ENCODE data around the gene CCNK. TPM values are rescaled to one million over a fixed set of nuclear protein-coding genes. Genes with fewer than 3 reads are reported as not detected.

Gene CCNK
- total RNA-seq, 4 donors from 2014 or later, result 14.5 to 42.6 (median 31.3) TPM

DNA sequence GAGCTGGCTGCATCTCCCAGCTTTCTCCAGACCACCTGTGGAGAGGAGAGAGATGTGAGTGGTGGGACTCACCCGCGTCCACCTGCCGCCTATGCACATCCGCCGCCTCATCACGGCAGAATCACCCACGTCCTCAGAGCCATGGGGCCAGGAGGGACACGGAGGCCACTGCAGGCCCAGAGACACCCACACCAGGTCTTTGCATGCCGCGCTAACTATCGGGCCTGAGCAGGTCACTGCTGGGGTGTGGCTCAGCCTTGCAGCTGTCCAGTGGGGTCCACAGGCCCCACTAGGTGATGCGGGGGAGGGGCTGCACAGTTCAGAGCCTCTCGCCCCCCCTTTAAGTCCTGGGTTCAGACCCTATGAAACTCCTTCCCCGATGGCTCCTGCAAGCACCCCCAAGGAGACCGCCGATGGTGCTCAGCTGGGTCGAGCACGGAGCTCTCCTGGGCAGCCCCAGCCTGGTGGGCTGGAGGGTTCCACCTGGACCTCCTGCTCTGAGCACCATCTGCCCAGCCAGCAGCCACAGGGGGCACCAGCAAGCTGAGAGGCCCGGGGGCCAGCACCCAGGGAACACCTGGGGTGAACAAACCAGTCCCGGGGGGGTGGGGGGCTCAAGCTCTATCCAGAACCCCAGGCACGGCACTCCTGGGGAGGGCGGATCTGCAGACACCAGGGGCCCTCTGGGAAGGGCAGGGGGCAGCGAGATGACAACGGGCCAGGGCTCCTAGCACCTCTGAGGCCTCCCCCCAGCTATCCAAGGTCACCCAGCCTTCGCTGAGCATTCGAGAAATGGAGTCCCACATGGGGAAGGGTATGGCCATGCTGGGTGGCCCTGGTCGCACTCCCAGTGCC is 34.3 kb downstream of the CCNK start:
- in situ Hi-C loops (cut with MboI; ENCODE audit: low pct_ligation_motif_present in 1 of 4, low pct_unique_long_range_greater_than_20kb in 1 of 4, low sequenced_read_pairs in 3 of 4), result loop anchor here in 2 of 4 donors (5.0 to 25.0 kb wide), 2 partner anchors 97 to 117 kb away; partner anchors contain the start of gene CCDC85C (in 1 of the 2)
- Histone ChIP-seq H3K4me1 (peaks cover 4 to 18% (median 10%) of the 10 kb centered on the region in 4 donors), H3K9me3 (no peaks in the 10 kb centered on the region), H3K27ac (no peak overlapping the region), H3K4me3 (no peak overlapping the region), H3K36me3 (no peaks in the 10 kb centered on the region), H3K27me3 (no peaks in the 10 kb centered on the region)
- no peak for TF ChIP-seq POLR2A (IDR thresholded peaks at IDR 0.05)
- no peak for TF ChIP-seq POLR2AphosphoS5 (IDR thresholded peaks at IDR 0.05)
- no peak for TF ChIP-seq EP300 (IDR thresholded peaks at IDR 0.05; ENCODE audit: low read depth)
- no peak for TF ChIP-seq CTCF (IDR thresholded peaks at IDR 0.05)
- intact Hi-C loops (cut with DNase I; ENCODE audit: low total_unique reads), result no loop called here
- no peak for DNase-seq
- 94% methylated on average over 25 of the region's 27 CpGs; no CpG with 5 or more reads in 1 of the 2 donors for WGBS, 2 donors (ENCODE audit: low coverage in 1 of 2)

DNA sequence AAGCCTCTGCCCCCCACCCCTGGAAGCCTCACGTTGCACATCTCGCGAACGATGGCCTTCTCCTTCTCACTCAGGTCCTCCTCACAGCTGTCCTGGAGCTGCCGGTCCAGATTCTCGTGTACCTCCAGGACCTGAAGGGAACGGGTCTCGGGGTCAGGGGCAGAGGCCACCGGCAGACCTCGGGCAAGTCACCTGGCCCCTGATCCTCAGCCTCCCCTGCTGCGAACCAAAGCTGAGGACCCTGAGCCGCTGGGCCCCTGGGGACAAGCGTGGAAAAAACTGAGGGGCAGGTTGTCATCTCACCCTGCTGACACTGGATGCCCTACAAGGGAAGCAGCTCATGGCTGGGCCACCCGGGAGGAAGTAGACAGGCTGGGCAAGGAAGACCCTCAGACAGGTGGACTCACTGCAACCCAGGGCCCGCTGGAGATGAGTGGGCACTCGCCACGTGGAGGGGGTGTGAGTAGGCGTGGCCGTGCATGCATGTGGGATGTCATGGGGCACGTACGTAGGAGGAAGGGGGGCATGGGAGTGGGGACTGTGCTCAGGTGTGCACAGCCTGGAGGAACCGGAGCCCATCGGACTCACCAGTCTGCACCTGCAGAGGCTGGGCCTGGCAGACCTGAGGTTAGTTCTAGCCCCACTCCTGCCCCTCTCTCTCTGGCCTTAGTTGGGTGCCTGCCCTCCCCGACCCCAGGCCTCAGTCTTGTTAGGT is 35.1 kb downstream of the CCNK start:
- Histone ChIP-seq H3K27me3 (no peaks in the 10 kb centered on the region), H3K9me3 (no peaks in the 10 kb centered on the region), H3K36me3 (no peaks in the 10 kb centered on the region), H3K4me3 (no peak overlapping the region), H3K27ac (no peak overlapping the region), H3K4me1 (peaks cover 4 to 14% (median 10%) of the 10 kb centered on the region in 4 donors)
- DNase-seq, result no peak
- intact Hi-C loops (cut with DNase I; ENCODE audit: low total_unique reads), result no loop called here
- in situ Hi-C loops (cut with MboI; ENCODE audit: low pct_ligation_motif_present in 1 of 4, low pct_unique_long_range_greater_than_20kb in 1 of 4, low sequenced_read_pairs in 3 of 4), result loop anchor here in 2 of 4 donors (5.0 to 25.0 kb wide), 2 partner anchors 96 to 116 kb away; partner anchors contain the start of gene CCDC85C (in 1 of the 2)
- 85% methylated on average over 24 of the region's 24 CpGs; no CpG with 5 or more reads in 1 of the 2 donors for WGBS, 2 donors (ENCODE audit: low coverage in 1 of 2)
- no peak for TF ChIP-seq POLR2AphosphoS5 (IDR thresholded peaks at IDR 0.05)
- TF ChIP-seq EP300 (IDR thresholded peaks at IDR 0.05; ENCODE audit: low read depth), result no peak
- TF ChIP-seq POLR2A (IDR thresholded peaks at IDR 0.05), result no peak
- TF ChIP-seq CTCF (IDR thresholded peaks at IDR 0.05), result no peak

DNA sequence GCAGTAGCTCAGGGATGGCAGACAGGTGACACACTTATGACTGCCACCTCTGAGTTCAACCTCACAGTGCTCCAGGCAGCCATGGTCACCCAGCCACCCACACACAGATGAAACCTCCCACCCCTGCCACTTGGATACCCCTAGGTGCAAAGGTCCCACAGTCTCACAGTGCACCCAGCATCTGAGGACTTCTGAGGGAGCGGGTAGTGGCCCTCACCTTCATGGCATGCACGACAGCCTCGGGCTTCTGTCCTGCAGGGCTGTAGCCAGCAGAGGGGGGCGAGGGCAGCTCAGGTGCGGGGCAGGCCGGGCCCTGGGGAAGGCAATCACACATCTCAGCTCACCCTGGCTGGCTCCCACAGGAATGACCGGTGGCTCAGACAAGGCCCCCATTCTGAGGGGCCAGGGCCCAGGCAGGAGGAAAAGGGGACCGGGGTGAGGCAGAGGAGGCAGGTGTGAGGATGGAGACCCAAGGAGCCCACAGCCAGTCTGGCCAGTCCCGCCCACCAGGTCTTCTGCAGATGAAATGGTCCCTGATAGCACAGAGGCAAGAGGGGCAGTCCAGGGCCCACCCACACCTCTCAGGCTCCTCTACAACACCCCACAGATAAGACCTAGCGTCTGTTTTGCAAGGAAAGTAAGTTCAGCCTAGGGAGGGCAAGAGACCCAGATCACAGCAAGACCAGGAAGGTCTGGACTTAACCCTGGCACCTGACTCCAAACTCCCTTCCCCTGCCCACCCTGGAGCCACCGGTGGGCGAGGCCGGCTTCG is 35.8 kb downstream of the CCNK start:
- in situ Hi-C loops (cut with MboI; ENCODE audit: low pct_ligation_motif_present in 1 of 4, low pct_unique_long_range_greater_than_20kb in 1 of 4, low sequenced_read_pairs in 3 of 4), result loop anchor here in 2 of 4 donors (5.0 to 25.0 kb wide), 2 partner anchors 95 to 115 kb away; partner anchors contain the start of gene CCDC85C (in 1 of the 2)
- intact Hi-C loops (cut with DNase I; ENCODE audit: low total_unique reads), result no loop called here

More for the DNA sequence above, 35.8 kb downstream of the CCNK start:
- DNase-seq, result no peak
- H3K27me3 ChIP-seq, result no peaks in the 10 kb centered on the region
- no peaks in the 10 kb centered on the region for H3K9me3 ChIP-seq
- peaks cover 4 to 10% (median 7%) of the 10 kb centered on the region in 4 donors for H3K4me1 ChIP-seq
- 82% methylated on average over 12 of the region's 14 CpGs; no CpG with 5 or more reads in 1 of the 2 donors for WGBS, 2 donors (ENCODE audit: low coverage in 1 of 2)
- no peak overlapping the region for H3K27ac ChIP-seq
- H3K36me3 ChIP-seq, result no peaks in the 10 kb centered on the region
- TF ChIP-seq EP300 (IDR thresholded peaks at IDR 0.05; ENCODE audit: low read depth), result no peak
- TF ChIP-seq POLR2AphosphoS5 (IDR thresholded peaks at IDR 0.05), result no peak
- TF ChIP-seq POLR2A (IDR thresholded peaks at IDR 0.05), result no peak
- no peak for TF ChIP-seq CTCF (IDR thresholded peaks at IDR 0.05)
- no peak overlapping the region for H3K4me3 ChIP-seq

Data from transverse colon (tissue), 4 donors.